Astrocyte (in vitro differentiated cells and primary cell): ENCODE measurements around the gene KCNJ1. TPM values are rescaled to one million over a fixed set of nuclear protein-coding genes. Genes with fewer than 3 reads are reported as not detected.

ENCODE experiments used
- DNase-seq: peaks from one replicate; pipeline ENCODE4 v3.0.0-alpha.2; 2010; ENCODE audit warnings: low read depth
- FAIRE-seq: peaks from 2 replicates; lab custom pipeline; 2011; peaks lifted over from hg19 to GRCh38; lab: Jason Lieb, UNC
- H2AFZ ChIP-seq: 2 replicates; pipeline ENCODE4 v1.6.0; 2012; ENCODE audit warnings: low read depth, low read length, inconsistent platforms
- H3K27ac ChIP-seq: 2 replicates; pipeline ENCODE4 v1.5.1; 2011; ENCODE audit warnings: low read depth, low read length, inconsistent platforms
- H3K27me3 ChIP-seq: 2 replicates; pipeline ENCODE4 v1.6.0; 2011; ENCODE audit warnings: low read length, inconsistent platforms; ENCODE audit not compliant: insufficient read depth
- H3K36me3 ChIP-seq: 2 replicates; pipeline ENCODE4 v1.5.1; 2011; ENCODE audit warnings: low read length, inconsistent platforms; ENCODE audit not compliant: insufficient read depth
- H3K4me1 ChIP-seq: 2 replicates; pipeline ENCODE4 v1.5.1; 2011; ENCODE audit warnings: low read length, inconsistent platforms; ENCODE audit not compliant: insufficient read depth
- H3K4me2 ChIP-seq: 2 replicates; pipeline ENCODE4 v1.6.0; 2012; ENCODE audit warnings: low read length, inconsistent platforms
- H3K4me3 ChIP-seq: 2 replicates; pipeline ENCODE4 v1.5.1; 2011; ENCODE audit warnings: low read depth, mild to moderate bottlenecking, low read length, inconsistent platforms; ENCODE audit not compliant: insufficient read depth
- H3K79me2 ChIP-seq: 2 replicates; pipeline ENCODE4 v1.6.0; 2012; ENCODE audit warnings: mild to moderate bottlenecking, low read length, inconsistent platforms; ENCODE audit not compliant: insufficient read depth
- H3K9ac ChIP-seq: 2 replicates; pipeline ENCODE4 v1.6.0; 2012; ENCODE audit warnings: mild to moderate bottlenecking, low read length, inconsistent platforms
- H3K9me3 ChIP-seq: 2 replicates; pipeline ENCODE4 v1.5.1; 2012; ENCODE audit warnings: low read depth, mild to moderate bottlenecking, low read length, inconsistent platforms; ENCODE audit not compliant: insufficient read depth
- H4K20me1 ChIP-seq: 2 replicates; pipeline ENCODE4 v1.6.0; 2012; ENCODE audit warnings: low read length, inconsistent platforms; ENCODE audit not compliant: insufficient read depth
- H3K27ac Mint-ChIP-seq: one replicate; pipeline ENCODE4 v1.8.0; 2021; ENCODE audit warnings: mild to moderate bottlenecking, mixed read lengths; ENCODE audit not compliant: unreplicated experiment
- H3K27me3 Mint-ChIP-seq: one replicate; pipeline ENCODE4 v1.8.0; 2021; ENCODE audit warnings: low read depth, mixed read lengths; ENCODE audit not compliant: unreplicated experiment
- H3K36me3 Mint-ChIP-seq: one replicate; pipeline ENCODE4 v1.8.0; 2021; ENCODE audit warnings: low read depth, mixed read lengths; ENCODE audit not compliant: unreplicated experiment
- H3K4me1 Mint-ChIP-seq: one replicate; pipeline ENCODE4 v1.8.0; 2021; ENCODE audit warnings: low read depth, mixed read lengths; ENCODE audit not compliant: unreplicated experiment
- H3K4me3 Mint-ChIP-seq: one replicate; pipeline ENCODE4 v1.8.0; 2021; ENCODE audit warnings: mild to moderate bottlenecking, moderate library complexity, mixed read lengths; ENCODE audit not compliant: unreplicated experiment
- H3K9me3 Mint-ChIP-seq: one replicate; pipeline ENCODE4 v1.8.0; 2021; ENCODE audit warnings: mild to moderate bottlenecking, mixed read lengths; ENCODE audit not compliant: unreplicated experiment
- CTCF ChIP-seq: IDR thresholded peaks from 2 replicates; pipeline ENCODE4 v1.5.1; 2011; ENCODE audit warnings: low read depth, mild to moderate bottlenecking, inconsistent platforms, low read length, moderate library complexity; ENCODE audit not compliant: insufficient read depth
- EZH2 ChIP-seq: IDR thresholded peaks from 2 replicates; pipeline ENCODE4 v1.6.1; 2012; ENCODE audit warnings: mild to moderate bottlenecking, low read length, inconsistent platforms; ENCODE audit not compliant: insufficient read depth
- total RNA-seq: library from RNA; stranded (reverse); gene quantifications from 2 replicates; pipeline ENCODE4 v1.2.1, GENCODE V29; 2021

KCNJ1 gene
- total RNA-seq, 1 donor from 2014 or later, result not detected

GRCh38 chr11:128840783-128841182 lies 26.3 kb downstream of the KCNJ1 start:
- Histone ChIP-seq H3K27ac (no peak overlapping the region), H3K9me3 (no peaks in the 10 kb centered on the region), H3K4me3 (no peak overlapping the region), H2AFZ (no peak overlapping the region), H3K4me1 (peaks cover under 1% of the 10 kb centered on the region), H3K79me2 (no peaks in the 10 kb centered on the region), H3K36me3 (no peaks in the 10 kb centered on the region), H4K20me1 (no peaks in the 10 kb centered on the region), H3K27me3 (peaks cover 12% of the 10 kb centered on the region), H3K4me2 (no peak overlapping the region), H3K9ac (no peak overlapping the region)
- H3K27ac Mint-ChIP-seq, result no peak overlapping the region
- H3K4me3 Mint-ChIP-seq, result no peak overlapping the region
- DNase-seq (no peak), FAIRE-seq (no peak)
- TF ChIP-seq EZH2, result no peak
- TF ChIP-seq CTCF, result no peak
- peaks cover 2% of the 10 kb centered on the region for H3K9me3 Mint-ChIP-seq
- peaks cover 4% of the 10 kb centered on the region for H3K4me1 Mint-ChIP-seq
- peaks cover 9% of the 10 kb centered on the region for H3K27me3 Mint-ChIP-seq
- H3K36me3 Mint-ChIP-seq, result no peaks in the 10 kb centered on the region

GRCh38 chr11:128840137-128840536 lies 27.0 kb downstream of the KCNJ1 start:
- H3K36me3 Mint-ChIP-seq, result no peaks in the 10 kb centered on the region
- Histone ChIP-seq H3K4me2 (no peak overlapping the region), H3K27ac (no peak overlapping the region), H3K36me3 (no peaks in the 10 kb centered on the region), H2AFZ (no peak overlapping the region), H3K27me3 (peaks cover 6% of the 10 kb centered on the region), H4K20me1 (no peaks in the 10 kb centered on the region), H3K79me2 (no peaks in the 10 kb centered on the region), H3K4me1 (peaks cover 5% of the 10 kb centered on the region), H3K9ac (no peak overlapping the region), H3K4me3 (no peak overlapping the region), H3K9me3 (no peaks in the 10 kb centered on the region)
- DNase-seq (no peak), FAIRE-seq (no peak)
- H3K27me3 Mint-ChIP-seq, result peaks cover 6% of the 10 kb centered on the region
- H3K4me1 Mint-ChIP-seq, result peaks cover 8% of the 10 kb centered on the region
- no peak overlapping the region for H3K4me3 Mint-ChIP-seq
- H3K27ac Mint-ChIP-seq, result no peak overlapping the region
- TF ChIP-seq CTCF (no peak), EZH2 (no peak)
- H3K9me3 Mint-ChIP-seq, result peaks cover 2% of the 10 kb centered on the region

GRCh38 chr11:128839081-128839480 lies 28.0 kb downstream of the KCNJ1 start:
- no peaks in the 10 kb centered on the region for H3K36me3 Mint-ChIP-seq
- Histone ChIP-seq H3K27me3 (peaks cover 6% of the 10 kb centered on the region), H3K9me3 (no peaks in the 10 kb centered on the region), H4K20me1 (no peaks in the 10 kb centered on the region), H3K79me2 (no peaks in the 10 kb centered on the region), H3K36me3 (no peaks in the 10 kb centered on the region), H3K4me2 (no peak overlapping the region), H3K4me1 (peaks cover 5% of the 10 kb centered on the region), H3K4me3 (no peak overlapping the region), H2AFZ (no peak overlapping the region), H3K9ac (no peak overlapping the region), H3K27ac (no peak overlapping the region)
- H3K4me1 Mint-ChIP-seq, result peaks cover 8% of the 10 kb centered on the region
- H3K4me3 Mint-ChIP-seq, result no peak overlapping the region
- peaks cover 2% of the 10 kb centered on the region for H3K9me3 Mint-ChIP-seq
- H3K27me3 Mint-ChIP-seq, result peaks cover 3% of the 10 kb centered on the region
- TF ChIP-seq EZH2 (no peak), CTCF (no peak)
- H3K27ac Mint-ChIP-seq, result no peak overlapping the region
- no peak for FAIRE-seq
- DNase-seq, result no peak
